KOPT-K1 (cell line): ENCODE results near the gene IRF9.

Experiments used
- H3K27ac ChIP-seq: fragments of 200-600 bp; sonication (generic); 2 replicates; pipeline ENCODE4 v1.5.1; 2016; ENCODE audit warnings: antibody characterized with exemption, mild to moderate bottlenecking, low read depth, low read length; ENCODE audit not compliant: poor library complexity, severe bottlenecking
- H3K36me3 ChIP-seq: fragments of 200-600 bp; sonication (generic); 2 replicates; pipeline ENCODE4 v1.5.1; 2017; ENCODE audit warnings: antibody characterized with exemption, mild to moderate bottlenecking, low read length, moderate library complexity; ENCODE audit not compliant: insufficient read depth
- H3K9me3 ChIP-seq: fragments of 200-600 bp; sonication (generic); 2 replicates; pipeline ENCODE4 v1.5.1; 2017; ENCODE audit warnings: antibody characterized with exemption, low read length, mild to moderate bottlenecking; ENCODE audit not compliant: insufficient read depth, poor library complexity, severe bottlenecking

The IRF9 gene

GRCh38 chr14:24160850-24161804 lies at the start of gene IRF9:
Gene IRF9 (plus strand): TSS chr14:24161265. CDS start chr14:24162145, 880 bp downstream.
- Histone ChIP-seq H3K36me3 (peaks cover 75% of the 10 kb centered on the region), H3K27ac (peak within 1 kb of the TSS; percentile 77), H3K9me3 (no peaks in the 10 kb centered on the region)

- H3K27ac ChIP-seq, result peak overlapping the region; percentile 96
- H3K9me3 ChIP-seq, result no peaks in the 10 kb centered on the region
- H3K36me3 ChIP-seq, result peaks cover 24% of the 10 kb centered on the region
Observed at GRCh38 chr14:24113379-24113800, 47.7 kb upstream of the IRF9 start.

GRCh38 chr14:24113801-24114531 lies 47.1 kb upstream of the IRF9 start:
- Histone ChIP-seq H3K27ac (peak overlapping the region; percentile 96), H3K9me3 (no peaks in the 10 kb centered on the region), H3K36me3 (peaks cover 30% of the 10 kb centered on the region)

GRCh38 chr14:24114532-24115421 lies 46.3 kb upstream of the IRF9 start, which contains the start of the genes DCAF11 and NRL:
Gene DCAF11 (plus strand): TSS chr14:24114777. CDS start chr14:24115595, 818 bp downstream.
Gene NRL (minus strand): TSS chr14:24114949. CDS start chr14:24082848, 32,101 bp downstream.
- peak within 1 kb of the TSS; percentile 96 for H3K27ac ChIP-seq
- no peaks in the 10 kb centered on the region for H3K9me3 ChIP-seq

GRCh38 chr14:24115422-24116127 lies 45.5 kb upstream of the IRF9 start:
- Histone ChIP-seq H3K36me3 (peaks cover 43% of the 10 kb centered on the region), H3K9me3 (no peaks in the 10 kb centered on the region), H3K27ac (peak overlapping the region; percentile 96)

More at GRCh38 chr14:24114532-24115421, 46.3 kb upstream of the IRF9 start, which contains the start of the genes DCAF11 and NRL:
- H3K36me3 ChIP-seq, result peaks cover 38% of the 10 kb centered on the region

- Histone ChIP-seq H3K36me3 (peaks cover 50% of the 10 kb centered on the region), H3K27ac (no peak overlapping the region), H3K9me3 (no peaks in the 10 kb centered on the region)
Observed at GRCh38 chr14:24116128-24116814, 44.8 kb upstream of the IRF9 start.

GRCh38 chr14:24117179-24117578 lies 43.9 kb upstream of the IRF9 start:
- Histone ChIP-seq H3K9me3 (no peaks in the 10 kb centered on the region), H3K36me3 (peaks cover 59% of the 10 kb centered on the region), H3K27ac (no peak overlapping the region)

- H3K27ac ChIP-seq, result no peak overlapping the region
- peaks cover 81% of the 10 kb centered on the region for H3K36me3 ChIP-seq
- no peaks in the 10 kb centered on the region for H3K9me3 ChIP-seq
Observed at GRCh38 chr14:24119691-24120090, 41.4 kb upstream of the IRF9 start.

GRCh38 chr14:24121210-24121609 lies 39.9 kb upstream of the IRF9 start:
- H3K36me3 ChIP-seq, result peaks cover 79% of the 10 kb centered on the region
- H3K9me3 ChIP-seq, result no peaks in the 10 kb centered on the region
- no peak overlapping the region for H3K27ac ChIP-seq

- no peak overlapping the region for H3K27ac ChIP-seq
- H3K36me3 ChIP-seq, result peaks cover 67% of the 10 kb centered on the region
- H3K9me3 ChIP-seq, result no peaks in the 10 kb centered on the region
Observed at GRCh38 chr14:24122416-24122815, 38.6 kb upstream of the IRF9 start.

- Histone ChIP-seq H3K36me3 (peaks cover 62% of the 10 kb centered on the region), H3K9me3 (no peaks in the 10 kb centered on the region), H3K27ac (no peak overlapping the region)
Observed at GRCh38 chr14:24122898-24123297, 38.2 kb upstream of the IRF9 start.

- no peak overlapping the region for H3K27ac ChIP-seq
- peaks cover 54% of the 10 kb centered on the region for H3K36me3 ChIP-seq
- H3K9me3 ChIP-seq, result no peaks in the 10 kb centered on the region
Observed at GRCh38 chr14:24123424-24124417, 37.3 kb upstream of the IRF9 start.
